Measurements from ENCODE around the gene SIPA1L3.
A peak's percentile ranks its signal among the peaks of the same experiment; 100 is the strongest.
"Not testable (repeated sequence)": the region's sequence is repeated elsewhere in the genome, so short reads cannot be mapped to it uniquely, and the experiment has no call there.

Gene SIPA1L3

DNA sequence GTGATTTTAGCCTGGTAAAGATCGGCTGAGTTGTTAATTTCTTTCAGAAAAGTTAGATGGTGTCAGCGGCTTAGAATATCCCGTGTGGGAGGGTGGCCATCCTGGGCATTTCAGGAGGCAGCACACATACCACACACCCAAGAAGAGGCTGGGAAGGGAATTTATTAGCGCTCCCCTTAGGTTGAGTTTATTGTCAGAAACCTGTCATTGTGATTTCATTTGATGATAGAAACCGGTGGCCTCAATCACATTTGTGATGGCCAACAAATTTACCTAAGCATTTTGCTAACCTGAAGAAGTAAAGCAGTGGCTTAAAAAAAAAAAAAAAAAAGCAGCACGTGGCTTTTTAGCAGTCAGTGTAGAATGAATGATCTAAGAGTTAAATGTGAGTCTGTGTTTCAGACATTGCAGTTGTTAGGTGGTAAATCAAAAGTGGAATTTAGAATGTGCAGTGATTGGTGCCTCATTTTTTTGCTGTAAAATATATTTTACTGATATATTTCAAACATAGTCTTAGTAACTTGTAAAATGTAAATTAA lies 2.7 kb downstream of the SIPA1L3 start:
- DNase-seq, result no peak

- no peak for DNase-seq
Measured at GRCh38 chr19:37914908-37915307, 7.9 kb downstream of the SIPA1L3 start.

- DNase-seq, result no peak
Measured at GRCh38 chr19:37920591-37921450, 13.8 kb downstream of the SIPA1L3 start.

DNA sequence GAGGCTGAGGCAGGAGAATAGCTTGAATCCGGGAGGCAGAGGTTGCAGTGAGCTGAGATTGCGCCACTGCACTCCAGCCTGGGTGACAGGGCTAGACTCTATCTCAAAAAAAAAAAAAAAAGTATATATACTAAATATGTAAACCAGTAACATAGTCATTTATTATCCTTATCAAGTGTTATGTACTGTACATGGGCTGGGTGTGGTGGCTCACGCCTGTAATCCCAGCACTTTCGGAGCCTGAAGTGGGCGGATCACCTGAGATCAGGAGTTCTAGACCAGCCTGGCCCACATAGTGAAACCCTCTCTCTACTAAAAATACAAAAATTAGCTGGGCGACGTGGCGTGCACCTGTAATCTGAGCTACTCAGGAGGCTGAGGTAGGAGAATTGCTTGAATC lies 17.6 kb downstream of the SIPA1L3 start:
- DNase-seq, result not testable (repeated sequence)

DNA sequence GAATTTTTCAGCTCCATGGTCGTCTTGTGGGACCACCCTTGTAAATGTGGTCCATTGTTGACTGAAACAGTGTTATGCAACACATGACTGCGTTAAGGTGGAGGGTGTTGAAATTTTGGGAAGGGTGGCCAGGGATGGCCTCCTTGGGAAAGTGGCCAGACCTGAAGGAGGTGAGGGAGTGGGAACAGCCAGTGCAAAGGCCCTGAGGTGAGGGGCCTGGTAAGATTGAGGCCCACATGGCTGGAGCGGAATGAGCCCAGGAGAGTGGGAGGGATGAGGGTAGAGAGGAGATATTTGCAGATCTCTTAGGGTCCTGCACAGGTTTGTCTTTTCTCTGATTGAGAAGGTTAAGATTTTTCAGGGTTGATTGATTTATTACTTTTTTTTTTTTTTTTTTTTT lies 18.2 kb downstream of the SIPA1L3 start:
- DNase-seq, result no peak

- no peak for DNase-seq
Measured at GRCh38 chr19:37926255-37926654, 19.2 kb downstream of the SIPA1L3 start.

- no peak for DNase-seq
Measured at GRCh38 chr19:37926711-37927110, 19.7 kb downstream of the SIPA1L3 start.

DNA sequence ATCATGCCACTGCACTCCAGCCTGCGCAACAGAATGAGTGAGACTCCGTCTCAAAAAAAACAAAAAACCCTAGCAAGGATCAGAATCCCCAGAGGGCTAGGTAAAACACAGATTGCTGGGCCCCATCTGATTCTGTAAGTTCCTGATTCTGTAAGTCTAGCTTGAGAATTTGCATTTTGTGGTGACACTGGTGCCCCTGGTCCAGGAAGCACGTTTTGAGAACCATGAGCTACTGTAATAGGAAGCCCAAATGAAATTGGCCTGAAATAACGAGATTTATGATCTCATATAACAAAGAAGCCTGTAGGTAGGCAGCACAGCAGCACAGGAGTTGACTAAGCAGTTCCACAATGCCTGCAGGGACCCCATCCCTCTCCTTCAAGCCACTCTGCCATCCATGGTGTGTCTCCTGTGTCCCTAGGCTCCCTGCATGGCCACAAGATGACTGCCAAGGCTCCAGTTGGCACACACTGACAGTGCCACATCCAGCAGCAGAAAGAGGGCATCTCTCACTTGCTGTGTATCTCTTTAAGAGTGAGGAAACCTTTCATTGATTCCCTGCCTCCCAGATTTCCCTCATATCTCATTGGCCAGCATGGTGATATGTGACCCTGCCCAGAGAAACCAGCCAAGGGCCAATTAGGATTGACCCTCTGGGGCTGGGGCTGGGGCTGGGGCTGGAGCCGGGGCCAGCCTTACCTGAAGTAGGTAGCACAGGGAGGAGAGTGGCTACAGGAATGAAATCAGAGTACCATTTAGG lies 21.7 kb downstream of the SIPA1L3 start:
- DNase-seq, result no peak

GRCh38 chr19:37929355-37929923 lies 22.4 kb downstream of the SIPA1L3 start:
- DNase-seq, result no peak

GRCh38 chr19:37930416-37930815 lies 23.4 kb downstream of the SIPA1L3 start:
- DNase-seq, result no peak

- peak; percentile 48 for DNase-seq
Measured at GRCh38 chr19:37931881-37932655, 25.1 kb downstream of the SIPA1L3 start.

- DNase-seq, result no peak
Measured at GRCh38 chr19:37932985-37933936, 26.3 kb downstream of the SIPA1L3 start.

DNA sequence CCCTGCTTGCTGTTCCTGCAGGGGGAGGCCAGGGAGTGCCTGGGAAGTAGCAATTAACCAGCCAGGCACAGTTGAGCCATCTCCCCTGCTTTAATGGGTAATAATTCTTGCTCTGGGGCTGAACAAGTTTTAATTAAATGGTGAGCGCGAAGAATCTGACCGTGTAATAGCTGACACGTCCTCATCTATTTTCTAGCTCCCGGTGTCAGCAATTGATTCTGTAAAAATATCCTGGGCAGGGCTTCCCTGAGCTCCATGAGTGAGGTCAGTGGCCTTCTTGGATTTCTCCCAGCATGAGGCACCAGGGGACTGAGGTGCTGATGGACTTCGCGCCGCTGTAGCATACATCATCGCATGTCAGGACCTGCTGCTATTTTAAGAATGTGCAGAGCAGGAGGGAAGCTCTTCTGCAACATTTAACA lies 26.9 kb downstream of the SIPA1L3 start:
- peak; percentile 45 for DNase-seq

DNA sequence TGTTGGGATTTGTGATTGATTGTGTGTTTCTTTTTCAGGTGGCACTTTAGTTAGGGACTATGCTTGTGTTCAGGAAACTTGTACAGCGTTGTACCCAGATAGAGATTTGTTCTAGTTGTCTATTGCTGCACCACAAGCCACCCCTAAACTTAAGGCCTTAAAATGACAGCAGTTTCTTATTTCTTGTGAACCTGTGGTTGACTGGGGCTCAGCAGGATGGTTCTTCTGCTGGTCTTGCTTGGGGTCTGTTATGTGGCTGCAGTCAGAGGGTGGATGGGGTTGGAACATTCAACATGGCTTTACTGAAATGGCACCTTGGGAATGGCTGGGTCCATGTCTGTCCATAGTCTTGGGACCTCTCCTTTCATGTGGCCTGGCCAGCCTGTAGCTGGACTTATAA lies 28.3 kb downstream of the SIPA1L3 start:
- DNase-seq, result no peak

- no peak for DNase-seq
Measured at GRCh38 chr19:37936166-37936565, 29.2 kb downstream of the SIPA1L3 start.

DNA sequence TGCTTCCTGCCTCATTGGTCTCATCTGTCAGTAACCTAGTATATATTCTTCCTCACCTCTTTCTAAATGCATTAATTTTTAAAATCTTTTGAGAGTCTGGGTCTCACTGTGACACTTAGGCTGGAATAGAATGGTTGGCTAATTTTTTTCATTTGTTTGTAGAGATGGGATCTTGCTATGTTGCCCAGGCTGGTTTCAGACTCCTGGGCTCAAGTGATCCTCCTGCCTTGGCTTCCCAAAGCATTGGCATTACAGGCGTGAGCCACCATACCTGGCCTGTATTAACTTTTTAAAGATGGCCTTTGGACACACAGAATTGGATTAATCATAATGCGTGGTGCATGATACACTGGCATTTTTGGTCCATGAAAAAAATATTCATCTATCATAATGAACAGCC lies 29.9 kb downstream of the SIPA1L3 start:
- no peak for DNase-seq

DNA sequence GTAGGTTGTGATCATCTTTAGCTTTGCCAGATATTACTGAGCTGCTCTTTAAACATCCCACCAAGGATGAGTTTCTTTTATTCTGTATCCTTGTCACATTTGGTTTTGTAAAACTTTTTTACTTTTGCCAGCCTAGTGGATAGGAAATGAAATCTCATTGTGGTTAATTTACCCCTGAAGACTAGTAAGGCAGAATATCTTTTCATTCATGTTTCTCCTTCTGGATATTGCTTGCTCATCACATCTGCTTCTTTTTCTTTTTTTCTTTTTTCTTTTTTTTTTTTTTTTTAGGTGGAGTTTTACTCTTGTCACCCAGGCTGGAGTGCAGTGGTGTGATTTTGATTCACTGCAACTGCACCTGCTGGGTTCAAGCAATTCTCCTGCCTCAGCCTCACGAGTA lies 31.3 kb downstream of the SIPA1L3 start:
- DNase-seq, result no peak

- DNase-seq, result no peak
Measured at GRCh38 chr19:37941782-37942515, 34.9 kb downstream of the SIPA1L3 start.

GRCh38 chr19:37942516-37942902 lies 35.5 kb downstream of the SIPA1L3 start:
- no peak for DNase-seq

DNA sequence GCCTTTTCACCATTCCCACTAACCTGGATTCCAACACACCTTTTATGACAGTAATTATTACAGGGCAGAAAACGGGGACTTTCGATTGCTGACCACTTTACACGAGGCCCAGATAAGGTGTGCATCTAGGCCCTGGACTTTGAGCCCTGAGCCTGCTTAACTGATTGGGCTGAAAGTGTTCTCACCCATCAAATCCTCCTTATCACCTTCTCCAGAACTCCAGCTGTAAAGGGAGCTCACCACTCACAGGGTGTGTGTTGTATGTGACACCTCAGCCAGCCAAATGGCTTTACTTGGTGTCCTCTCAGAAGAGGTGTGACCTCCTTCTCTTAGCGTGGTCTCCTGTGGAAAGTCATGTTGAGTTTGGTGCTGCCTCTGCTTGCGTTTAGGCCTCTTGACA lies 36.5 kb downstream of the SIPA1L3 start:
- DNase-seq, result no peak

GRCh38 chr19:37946132-37946531 lies 39.1 kb downstream of the SIPA1L3 start:
- DNase-seq, result no peak
